ENCODE measurements around the gene CSMD2. TPM values are rescaled to one million over a fixed set of nuclear protein-coding genes. Genes with fewer than 3 reads are reported as not detected.

The CSMD2 gene
- total RNA-seq, 1 donor from 2014 or later, result 0.27 TPM

GRCh38 chr1:34147301-34147700 is 17.7 kb downstream of the CSMD2 start:
- H3K4me3 Mint-ChIP-seq (ENCODE audit: unreplicated experiment), result no peak overlapping the region
- H3K27me3 Mint-ChIP-seq (ENCODE audit: unreplicated experiment), result peaks cover 2% of the 10 kb centered on the region
- H3K36me3 Mint-ChIP-seq (ENCODE audit: unreplicated experiment), result no peaks in the 10 kb centered on the region
- H3K27ac Mint-ChIP-seq (ENCODE audit: unreplicated experiment), result no peak overlapping the region
- H3K9me3 Mint-ChIP-seq (ENCODE audit: unreplicated experiment), result no peaks in the 10 kb centered on the region
- no peak for DNase-seq
- TF ChIP-seq CTCF (IDR thresholded peaks at IDR 0.05; ENCODE audit: partially characterized antibody, unreplicated experiment), result no peak
- no peaks in the 10 kb centered on the region for H3K4me1 Mint-ChIP-seq (ENCODE audit: low read depth, unreplicated experiment)

GRCh38 chr1:34144766-34145165 is 20.3 kb downstream of the CSMD2 start:
- Mint-ChIP-seq H3K9me3 (ENCODE audit: unreplicated experiment) (no peaks in the 10 kb centered on the region), H3K27me3 (ENCODE audit: unreplicated experiment) (peaks cover 2% of the 10 kb centered on the region), H3K4me3 (ENCODE audit: unreplicated experiment) (no peak overlapping the region), H3K4me1 (ENCODE audit: low read depth, unreplicated experiment) (no peaks in the 10 kb centered on the region), H3K36me3 (ENCODE audit: unreplicated experiment) (peaks cover 4% of the 10 kb centered on the region), H3K27ac (ENCODE audit: unreplicated experiment) (no peak overlapping the region)
- no peak for DNase-seq
- no peak for TF ChIP-seq CTCF (IDR thresholded peaks at IDR 0.05; ENCODE audit: partially characterized antibody, unreplicated experiment)

GRCh38 chr1:34143975-34144374 is 21.1 kb downstream of the CSMD2 start:
- no peaks in the 10 kb centered on the region for H3K9me3 Mint-ChIP-seq (ENCODE audit: unreplicated experiment)
- H3K36me3 Mint-ChIP-seq (ENCODE audit: unreplicated experiment), result peaks cover 4% of the 10 kb centered on the region
- no peak for TF ChIP-seq CTCF (IDR thresholded peaks at IDR 0.05; ENCODE audit: partially characterized antibody, unreplicated experiment)
- H3K4me3 Mint-ChIP-seq (ENCODE audit: unreplicated experiment), result no peak overlapping the region
- H3K27me3 Mint-ChIP-seq (ENCODE audit: unreplicated experiment), result no peaks in the 10 kb centered on the region
- H3K27ac Mint-ChIP-seq (ENCODE audit: unreplicated experiment), result no peak overlapping the region
- DNase-seq, result no peak
- no peaks in the 10 kb centered on the region for H3K4me1 Mint-ChIP-seq (ENCODE audit: low read depth, unreplicated experiment)

GRCh38 chr1:34140011-34140676 is 24.9 kb downstream of the CSMD2 start:
- no peak for DNase-seq
- no peaks in the 10 kb centered on the region for H3K9me3 Mint-ChIP-seq (ENCODE audit: unreplicated experiment)
- peaks cover 4% of the 10 kb centered on the region for H3K36me3 Mint-ChIP-seq (ENCODE audit: unreplicated experiment)
- no peak overlapping the region for H3K4me3 Mint-ChIP-seq (ENCODE audit: unreplicated experiment)
- H3K4me1 Mint-ChIP-seq (ENCODE audit: low read depth, unreplicated experiment), result no peaks in the 10 kb centered on the region
- no peaks in the 10 kb centered on the region for H3K27me3 Mint-ChIP-seq (ENCODE audit: unreplicated experiment)
- H3K27ac Mint-ChIP-seq (ENCODE audit: unreplicated experiment), result no peak overlapping the region
- TF ChIP-seq CTCF (IDR thresholded peaks at IDR 0.05; ENCODE audit: partially characterized antibody, unreplicated experiment), result no peak

- H3K4me3 Mint-ChIP-seq (ENCODE audit: unreplicated experiment), result no peak overlapping the region
- no peak for DNase-seq
Observed at GRCh38 chr1:34137411-34137810, 27.6 kb downstream of the CSMD2 start.

More at GRCh38 chr1:34137411-34137810, 27.6 kb downstream of the CSMD2 start:
- no peaks in the 10 kb centered on the region for H3K4me1 Mint-ChIP-seq (ENCODE audit: low read depth, unreplicated experiment)
- no peaks in the 10 kb centered on the region for H3K27me3 Mint-ChIP-seq (ENCODE audit: unreplicated experiment)
- H3K36me3 Mint-ChIP-seq (ENCODE audit: unreplicated experiment), result peaks cover 4% of the 10 kb centered on the region
- H3K9me3 Mint-ChIP-seq (ENCODE audit: unreplicated experiment), result no peaks in the 10 kb centered on the region
- TF ChIP-seq CTCF (IDR thresholded peaks at IDR 0.05; ENCODE audit: partially characterized antibody, unreplicated experiment), result no peak
- H3K27ac Mint-ChIP-seq (ENCODE audit: unreplicated experiment), result no peak overlapping the region

All from glutamatergic neuron (in vitro differentiated cells).